Motor neuron (in vitro differentiated cells): ENCODE results near the gene CIART. TPM values are rescaled to one million over a fixed set of nuclear protein-coding genes. Genes with fewer than 3 reads are reported as not detected.
"Not testable (repeated sequence)": the region's sequence is repeated elsewhere in the genome, so short reads cannot be mapped to it uniquely, and the experiment has no call there.

Experiments
- ATAC-seq, 8 experiments: fragments of 200-7000 bp; cut with Tn5 transposase; replicated peaks in 6 of 8; 2 replicates each; pipeline ENCODE4 v1.8.0; 2021; ENCODE audit warnings: mild to moderate bottlenecking in 8 of 8, moderate library complexity in 8 of 8
- H3K27ac ChIP-seq, 2 donors: fragments of 250-450 bp; sonication (Bioruptor Pico); 2 replicates each; pipeline ENCODE4 v1.9.0; 2021; ENCODE audit warnings: antibody characterized with exemption in 2 of 2, mild to moderate bottlenecking in 2 of 2, moderate library complexity in 1 of 2
- H3K4me1 ChIP-seq, 2 donors: fragments of 250-450 bp; sonication (Bioruptor Pico); replicated peaks in 1 of 2; 2 replicates each; pipeline ENCODE4 v1.6.1; 2021; ENCODE audit warnings: antibody characterized with exemption in 2 of 2, mild to moderate bottlenecking in 2 of 2, moderate library complexity in 1 of 2
- H3K4me3 ChIP-seq, 5 donors: fragments of 250-450 bp; sonication (Bioruptor Pico); 2 replicates each; pipeline ENCODE4 v1.9.0; 2021; ENCODE audit warnings: antibody characterized with exemption in 5 of 5, mild to moderate bottlenecking in 5 of 5, moderate library complexity in 4 of 5
- WGBS, 10 experiments: fragments of 450-650 bp; shearing (Covaris generic); methylation state at CpG; one replicate each; pipeline ENCODE4 v1.0.0; 2022; 5-methylcytosine and 5-hydroxymethylcytosine counted together
- in situ Hi-C, 9 experiments: fragments of 400-800 bp; cut with MboI; loops; one replicate each; pipeline ENCODE4 v1.15.0; 2021; ENCODE audit warnings: low sequenced_read_pairs in 9 of 9, low pct_unique_long_range_greater_than_20kb in 2 of 9; ENCODE audit not compliant: unreplicated experiment in 9 of 9
- total RNA-seq, 8 experiments: library from RNA; unstranded; fragments of 300-600 nt; gene quantifications; 2 replicates each; pipeline versions ENCODE4 v1.2.3 to v1.2.4, GENCODE V29; 2022

The CIART gene
- total RNA-seq: 10 to 100 TPM in 1 of 8 experiments, 1 to 10 TPM in 5, under 1 TPM in 2; 0.72 to 11.6 (median 5.8) TPM

GRCh38 chr1:150281758-150282557, at the start of gene CIART:
CIART (plus strand) TSS chr1:150282554; CDS start chr1:150283268, 714 bp downstream.
- ATAC-seq: peak; percentile 92 to 99 (median 98)
- 0 to 32% (median 6%) methylated on average over 1 to 18 of the region's 46 CpGs; no CpG with 5 or more reads in 2 of the 10 experiments for WGBS, 10 experiments
- Histone ChIP-seq H3K4me3 (peak within 1 kb of the TSS; percentile 47 to 65 (median 56)), H3K4me1 (peaks cover 13 to 16% of the 10 kb centered on the region in 2 donors), H3K27ac (peak within 1 kb of the TSS; percentile 23 to 37)
- in situ Hi-C loops: no loop called here

- H3K27ac ChIP-seq, H3K4me3 ChIP-seq: not testable (repeated sequence)
Measured at GRCh38 chr1:150232921-150233320, 49.4 kb upstream of the CIART start.

GRCh38 chr1:150233359-150234308, 48.7 kb upstream of the CIART start:
- 8 to 30% (median 17%) methylated on average over 1 to 15 of the region's 15 CpGs for WGBS, 10 experiments
- H3K4me1 ChIP-seq: peaks cover 4 to 5% of the 10 kb centered on the region in 2 donors
- peak overlapping the region; percentile 38 to 70 (median 57) for H3K4me3 ChIP-seq
- H3K27ac ChIP-seq: no peak overlapping the region
- ATAC-seq: no peak
- in situ Hi-C loops: loop anchor here in 2 of 9 experiments (10.0 kb wide), 1 partner anchor 61 kb away; the partner anchor contains the start of gene MRPS21 (in 2 of the 2)

More at GRCh38 chr1:150232921-150233320, 49.4 kb upstream of the CIART start:
- not testable (repeated sequence) for ATAC-seq, H3K4me1 ChIP-seq
- WGBS, 10 experiments: 52 to 100% (median 93%) methylated on average over 2 to 10 of the region's 10 CpGs
- in situ Hi-C loops: loop anchor here in 2 of 9 experiments (10.0 kb wide), 1 partner anchor 62 kb away; the partner anchor contains the start of gene MRPS21 (in 2 of the 2)

- Histone ChIP-seq H3K4me1 (peaks cover 4 to 5% of the 10 kb centered on the region in 2 donors), H3K27ac (peak overlapping the region; percentile 13 to 74), H3K4me3 (peak overlapping the region; percentile 38 to 70 (median 57))
- ATAC-seq: no peak
- in situ Hi-C loops: loop anchor here in 2 of 9 experiments (10.0 kb wide), 1 partner anchor 61 kb away; the partner anchor contains the start of gene MRPS21 (in 2 of the 2)
- WGBS, 10 experiments: 0 to 13% (median 0%) methylated on average over 1 to 9 of the region's 9 CpGs; no CpG with 5 or more reads in 2 of the 10 experiments
Measured at GRCh38 chr1:150234309-150234565, 48.1 kb upstream of the CIART start.

GRCh38 chr1:150234566-150235293, 47.6 kb upstream of the CIART start:
- peak overlapping the region; percentile 13 to 74 for H3K27ac ChIP-seq
- H3K4me1 ChIP-seq: peaks cover 4 to 5% of the 10 kb centered on the region in 2 donors
- peak overlapping the region; percentile 38 to 70 (median 57) for H3K4me3 ChIP-seq
- in situ Hi-C loops: loop anchor here in 2 of 9 experiments (10.0 kb wide), 1 partner anchor 60 kb away; the partner anchor contains the start of gene MRPS21 (in 2 of the 2)
- peak; percentile 7 to 60 (median 34) for ATAC-seq
- WGBS, 10 experiments: 0 to 2% (median 1%) methylated on average over 3 to 35 of the region's 78 CpGs; no CpG with 5 or more reads in 5 of the 10 experiments

GRCh38 chr1:150235294-150235851, 47.0 kb upstream of the CIART start:
- WGBS, 10 experiments: 0 to 1% (median 0%) methylated on average over 1 to 11 of the region's 27 CpGs; no CpG with 5 or more reads in 1 of the 10 experiments
- Histone ChIP-seq H3K4me1 (peaks cover 4 to 5% of the 10 kb centered on the region in 2 donors), H3K27ac (peak overlapping the region; percentile 13 to 74), H3K4me3 (peak overlapping the region; percentile 38 to 70 (median 57))
- in situ Hi-C loops: loop anchor here in 2 of 9 experiments (10.0 kb wide), 1 partner anchor 59 kb away; the partner anchor contains the start of gene MRPS21 (in 2 of the 2)
- ATAC-seq: peak; percentile 1 to 11 (median 3)

- in situ Hi-C loops: loop anchor here in 2 of 9 experiments (10.0 kb wide), 1 partner anchor 59 kb away; the partner anchor contains the start of gene MRPS21 (in 2 of the 2)
- WGBS, 10 experiments: 0 to 1% (median 0%) methylated on average over 8 to 29 of the region's 33 CpGs; no CpG with 5 or more reads in 3 of the 10 experiments
Measured at GRCh38 chr1:150235852-150236613, 46.3 kb upstream of the CIART start, which contains the start of gene ANP32E. ANP32E (minus strand) TSS chr1:150236112; CDS start chr1:150235786, 326 bp downstream.

GRCh38 chr1:150236614-150237100, 45.7 kb upstream of the CIART start:
- in situ Hi-C loops: loop anchor here in 2 of 9 experiments (10.0 kb wide), 1 partner anchor 58 kb away; the partner anchor contains the start of gene MRPS21 (in 2 of the 2)
- 2 to 57% (median 17%) methylated on average over 1 to 10 of the region's 10 CpGs for WGBS, 10 experiments

More at GRCh38 chr1:150235852-150236613, 46.3 kb upstream of the CIART start, which contains the start of gene ANP32E:
- Histone ChIP-seq H3K4me1 (peaks cover 4 to 5% of the 10 kb centered on the region in 2 donors), H3K27ac (peak within 1 kb of the TSS; percentile 13 to 74), H3K4me3 (peak within 1 kb of the TSS; percentile 38 to 70 (median 57))
- peak; percentile 84 to 97 (median 96) for ATAC-seq

GRCh38 chr1:150237176-150237575, 45.2 kb upstream of the CIART start:
- in situ Hi-C loops: loop anchor here in 2 of 9 experiments (10.0 kb wide), 1 partner anchor 58 kb away; the partner anchor contains the start of gene MRPS21 (in 2 of the 2)
- WGBS, 10 experiments: 81 to 100% (median 93%) methylated on average over 2 to 13 of the region's 13 CpGs
- Histone ChIP-seq H3K4me3 (peak overlapping the region; percentile 38 to 70 (median 57)), H3K27ac (peak overlapping the region in 1 of 2 donors; percentile 70)
- ATAC-seq, H3K4me1 ChIP-seq: not testable (repeated sequence)

More at GRCh38 chr1:150236614-150237100, 45.7 kb upstream of the CIART start:
- H3K4me3 ChIP-seq: peak overlapping the region; percentile 38 to 70 (median 57)
- H3K27ac ChIP-seq: peak overlapping the region in 1 of 2 donors; percentile 70
- no peak for ATAC-seq
- H3K4me1 ChIP-seq: peaks cover 4 to 5% of the 10 kb centered on the region in 2 donors

- no peak overlapping the region for H3K4me3 ChIP-seq
- WGBS, 10 experiments: 69 to 100% (median 94%) methylated on average over 4 to 21 of the region's 21 CpGs; no CpG with 5 or more reads in 2 of the 10 experiments
- in situ Hi-C loops: loop anchor here in 2 of 9 experiments (10.0 kb wide), 1 partner anchor 57 kb away; the partner anchor contains the start of gene MRPS21 (in 2 of the 2)
Measured at GRCh38 chr1:150237746-150238145, 44.6 kb upstream of the CIART start.

More at GRCh38 chr1:150237746-150238145, 44.6 kb upstream of the CIART start:
- Histone ChIP-seq H3K27ac (no peak overlapping the region), H3K4me1 (peaks cover 4 to 5% of the 10 kb centered on the region in 2 donors)
- ATAC-seq: no peak
